Stimulated activated CD8-positive, alpha-beta memory T cell treated with anti-CD3 and anti-CD28 coated beads, Interleukin-7, amount 100 ng/mL, for 48 hours (primary cell): ENCODE results near the gene OPA3.

ENCODE experiments used
- DNase-seq, 2 donors: peaks; one replicate each; pipeline ENCODE4 v3.0.0-alpha.2; 2020; ENCODE audit warnings: low read depth in 1 of 2; ENCODE audit errors: extremely low read depth in 1 of 2

Gene OPA3

GRCh38 chr19:45505996-45506245 is 78.7 kb downstream of the OPA3 start:
- no peak for DNase-seq

DNA sequence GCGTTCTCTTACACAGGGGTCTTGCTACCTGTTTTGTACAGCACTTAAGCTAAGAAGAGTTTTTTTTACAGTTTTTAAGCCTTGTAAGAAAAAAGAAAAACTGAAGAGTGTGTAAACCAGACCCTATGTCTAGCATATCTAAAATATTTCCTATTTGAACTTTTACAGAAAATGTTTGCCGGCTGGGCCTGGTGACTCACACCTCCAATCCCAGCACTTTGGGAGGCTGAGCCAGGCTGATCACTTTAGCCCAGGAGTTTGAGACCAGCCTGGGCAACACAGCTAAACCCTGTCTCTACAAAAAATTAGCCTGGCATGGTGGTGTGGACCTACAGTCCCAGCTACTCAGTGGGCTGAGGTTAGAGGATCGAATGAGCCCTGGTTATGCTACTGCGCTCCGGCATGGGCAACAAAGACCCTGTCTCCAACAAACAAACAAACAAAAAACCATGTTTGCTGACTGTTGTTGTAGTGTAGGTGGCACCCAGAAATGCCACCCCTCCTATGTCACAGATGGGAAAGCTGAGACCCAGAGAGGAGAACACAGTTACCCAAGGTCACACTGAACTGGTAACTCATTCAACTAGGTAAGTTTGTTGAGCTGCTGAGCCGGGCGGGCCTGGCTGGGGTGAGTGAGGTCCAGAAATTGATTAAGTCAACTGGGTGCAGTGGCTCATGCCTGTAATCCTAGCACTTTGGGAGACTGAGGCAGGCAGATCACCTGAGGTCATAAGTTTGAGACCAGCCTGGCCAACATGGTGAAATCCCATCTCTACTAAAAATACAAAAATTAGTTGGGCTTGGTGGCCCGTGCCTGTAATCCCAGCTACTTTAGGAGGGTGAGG is 79.2 kb downstream of the OPA3 start:
- DNase-seq: no peak

GRCh38 chr19:45503909-45504308 is 80.7 kb downstream of the OPA3 start:
- no peak for DNase-seq

GRCh38 chr19:45502111-45502510 is 82.5 kb downstream of the OPA3 start:
- no peak for DNase-seq

DNA sequence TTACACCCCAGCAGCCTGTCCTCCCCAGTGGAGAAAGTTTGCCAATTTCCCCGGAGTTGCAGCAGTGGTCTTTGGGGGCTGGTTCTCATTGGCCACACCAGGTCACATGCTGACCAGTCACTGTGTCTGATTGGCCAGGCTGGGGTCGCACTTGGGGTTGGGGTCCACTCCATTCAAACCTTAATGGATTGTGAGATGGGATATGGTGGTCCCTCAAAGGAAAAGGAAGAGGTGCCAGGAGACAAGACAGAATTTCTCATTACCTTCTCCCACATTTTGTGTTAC is 82.9 kb downstream of the OPA3 start:
- DNase-seq: no peak

GRCh38 chr19:45500918-45501729 is 83.5 kb downstream of the OPA3 start:
- no peak for DNase-seq

- peak in 1 of 2 donors; percentile 68 for DNase-seq
Measured at GRCh38 chr19:45499196-45500180, 85.1 kb downstream of the OPA3 start.

GRCh38 chr19:45498411-45499195 is 86.0 kb downstream of the OPA3 start, which contains the start of gene PPM1N:
Gene PPM1N (plus strand): TSS chr19:45498443. CDS start chr19:45498473, 30 bp downstream.
- no peak for DNase-seq

DNA sequence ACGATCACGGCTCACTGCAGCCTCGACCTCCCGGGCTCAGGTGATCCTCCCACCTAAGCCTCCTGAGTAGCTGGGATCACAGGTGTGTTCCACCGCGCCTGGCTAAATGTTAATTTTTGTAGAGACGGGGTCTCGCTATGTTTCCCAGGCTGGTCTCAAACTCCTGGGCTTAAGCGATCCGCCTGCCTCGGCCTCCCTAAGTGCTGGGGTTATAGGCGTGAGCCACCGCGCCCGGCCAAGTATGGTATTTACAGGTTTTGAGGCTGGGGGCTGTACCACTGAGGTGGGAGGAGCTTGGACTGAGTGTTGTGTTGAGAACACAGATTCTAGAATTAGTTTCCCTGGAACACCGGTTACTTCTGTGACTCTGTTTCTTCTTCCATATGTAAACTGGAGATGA is 86.8 kb downstream of the OPA3 start:
- DNase-seq: no peak

- DNase-seq: no peak
Measured at GRCh38 chr19:45496349-45496953, 88.2 kb downstream of the OPA3 start.

DNA sequence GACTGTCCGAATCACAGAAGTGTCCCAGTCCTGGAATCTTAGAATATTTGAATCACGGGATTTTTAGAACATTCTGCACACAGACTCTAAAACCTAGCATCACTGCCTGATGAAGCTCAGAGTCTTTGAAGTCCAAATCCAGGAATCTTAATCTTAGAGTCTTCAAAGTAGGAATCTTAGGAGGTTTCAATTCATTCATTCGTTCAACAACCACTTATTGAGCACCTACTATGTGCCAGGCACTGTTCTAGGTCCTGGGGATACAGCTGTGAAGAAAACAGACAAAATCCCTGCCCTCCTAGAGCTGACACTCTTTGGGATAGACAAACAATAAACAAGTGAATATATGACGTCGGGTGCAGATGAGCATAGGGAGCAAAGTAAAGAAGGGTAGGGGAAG is 89.4 kb downstream of the OPA3 start:
- no peak for DNase-seq

GRCh38 chr19:45494261-45494916 is 90.2 kb downstream of the OPA3 start:
- DNase-seq: no peak

- no peak for DNase-seq
Measured at GRCh38 chr19:45492627-45493470, 91.8 kb downstream of the OPA3 start.

- DNase-seq: no peak
Measured at GRCh38 chr19:45492137-45492626, 92.4 kb downstream of the OPA3 start.

- no peak for DNase-seq
Measured at GRCh38 chr19:45489216-45489855, 95.3 kb downstream of the OPA3 start.

DNA sequence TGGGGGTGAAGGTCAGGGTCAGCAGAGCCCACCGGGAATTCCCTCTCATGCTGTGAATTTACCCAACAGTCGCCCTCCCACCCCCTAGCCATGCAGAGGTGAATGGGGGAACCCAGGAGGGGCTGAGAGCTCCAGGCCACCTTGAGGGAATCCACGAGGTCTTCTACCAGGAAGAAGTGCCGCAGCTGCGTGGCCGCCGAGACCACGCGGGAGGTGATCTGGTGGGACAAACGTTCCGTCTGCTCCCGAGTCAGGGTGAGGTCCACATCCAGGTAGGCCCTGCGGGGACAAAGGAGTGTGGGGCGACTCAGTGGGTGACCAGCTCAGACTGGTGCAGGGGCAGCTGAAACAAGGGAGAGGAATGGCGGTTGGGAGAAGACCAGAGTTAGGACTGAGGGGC is 95.9 kb downstream of the OPA3 start:
- no peak for DNase-seq

- peak; percentile 92 to 99 for DNase-seq
Measured at GRCh38 chr19:45485305-45486077, 99.1 kb downstream of the OPA3 start.
